MM.1S (cell line): ENCODE measurements around the gene CA12.

Experiments
- CTCF ChIP-seq: fragments of 300-600 bp; sonication (generic); IDR thresholded peaks from 2 replicates; pipeline ENCODE4 v1.5.1; 2016; ENCODE audit warnings: antibody characterized with exemption, low read length, mixed read lengths
- EZH2 ChIP-seq: fragments of 300-600 bp; sonication (generic); optimal IDR thresholded peaks from 2 replicates; pipeline ENCODE3; 2017; ENCODE audit warnings: low read depth, mild to moderate bottlenecking, antibody characterized with exemption, low read length, mixed read lengths

DNA sequence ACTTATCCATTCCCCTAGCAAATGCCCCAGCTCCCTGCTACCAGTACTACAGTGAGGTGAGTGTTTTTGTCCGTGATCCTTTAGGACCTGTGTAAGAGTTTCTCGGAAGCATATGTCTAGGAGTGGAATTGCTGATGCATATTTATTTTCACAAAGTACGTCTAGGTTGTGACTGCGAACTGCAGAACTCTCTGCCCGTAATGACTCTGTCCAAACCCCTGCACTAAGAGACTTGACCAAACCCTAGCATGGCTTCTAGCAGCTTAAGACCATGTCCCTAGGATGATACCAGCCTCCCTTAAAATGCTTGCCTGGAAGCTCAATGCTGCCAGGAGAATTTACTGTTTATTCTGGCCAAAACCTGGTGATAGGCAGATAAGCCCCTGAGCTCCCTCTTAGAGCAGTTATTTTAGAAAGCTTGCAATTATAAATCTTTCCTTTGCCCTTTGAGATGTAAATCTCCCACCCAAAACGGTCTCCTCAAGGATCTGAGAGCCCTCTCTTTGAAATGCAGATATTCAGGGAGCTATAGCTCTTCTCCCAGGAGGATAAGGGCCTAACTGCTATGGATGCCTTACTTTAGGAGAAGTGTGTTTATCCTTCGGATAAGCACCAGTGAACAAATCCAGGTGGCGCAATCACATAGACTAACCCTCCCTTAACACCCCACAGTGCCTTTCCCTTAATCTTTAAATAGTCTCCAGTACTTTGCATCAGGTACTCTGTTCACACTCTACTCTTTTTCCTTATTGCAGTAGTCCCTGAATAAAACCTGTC lies 14.7 kb upstream of the CA12 start:
- TF ChIP-seq EZH2 (no peak), CTCF (no peak)
